ENCODE data around the gene NTMT2.
"Not testable (repeated sequence)": the region's sequence is repeated elsewhere in the genome, so short reads cannot be mapped to it uniquely, and the experiment has no call there.

Gene NTMT2

DNA sequence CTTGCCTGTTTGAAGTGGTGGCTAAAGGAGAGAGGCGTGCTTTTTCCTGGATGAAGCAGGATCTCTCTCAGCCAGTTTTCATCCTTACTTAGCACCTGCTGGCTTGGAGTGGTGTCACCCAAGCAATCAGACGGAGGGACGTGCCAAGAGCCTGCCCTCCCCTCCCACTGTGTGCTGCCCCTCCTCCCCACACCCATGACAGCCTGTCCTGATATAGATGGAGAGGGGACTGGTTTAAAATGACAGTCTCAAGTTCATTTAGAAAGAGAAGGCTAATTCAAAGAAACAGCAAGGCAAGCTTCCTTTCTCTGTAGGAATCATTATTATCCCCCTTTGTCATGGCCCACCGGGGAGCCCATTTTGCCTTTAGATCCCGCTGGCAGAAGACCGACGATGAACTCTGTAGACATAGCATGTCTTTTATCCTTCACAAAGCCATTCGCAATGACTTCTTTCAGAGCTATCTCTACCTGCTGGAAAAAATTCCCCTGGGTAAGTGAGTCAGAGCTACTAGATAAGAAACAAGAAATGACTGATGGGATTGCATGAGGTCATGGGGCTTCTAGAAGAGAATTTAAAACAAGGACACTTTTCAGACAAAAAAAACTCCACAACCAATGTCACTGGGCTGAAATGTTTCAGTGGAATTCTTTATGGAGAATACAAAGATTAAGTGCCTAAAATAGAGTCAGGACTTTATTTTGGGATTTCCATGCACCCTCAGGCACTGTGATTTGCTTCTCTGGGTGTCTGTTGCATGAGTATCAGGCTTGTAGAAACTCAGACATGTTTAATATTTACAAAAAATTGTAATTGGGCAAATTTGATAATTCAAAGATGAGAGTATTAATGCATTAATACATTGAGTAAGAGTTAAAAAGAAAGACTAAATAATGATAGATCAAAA, at the start of gene NTMT2:
NTMT2 (plus strand) TSS at position 190 of the 907 bp plus-strand sequence; CDS start at position 339, 149 bp downstream.
- no peak for DNase-seq (ENCODE audit: low read depth)

GRCh38 chr1:170095976-170096748, 49.6 kb upstream of the NTMT2 start:
- no peak for DNase-seq (ENCODE audit: low read depth)

GRCh38 chr1:170096806-170097340, 48.9 kb upstream of the NTMT2 start:
- no peak for DNase-seq (ENCODE audit: low read depth)

DNA sequence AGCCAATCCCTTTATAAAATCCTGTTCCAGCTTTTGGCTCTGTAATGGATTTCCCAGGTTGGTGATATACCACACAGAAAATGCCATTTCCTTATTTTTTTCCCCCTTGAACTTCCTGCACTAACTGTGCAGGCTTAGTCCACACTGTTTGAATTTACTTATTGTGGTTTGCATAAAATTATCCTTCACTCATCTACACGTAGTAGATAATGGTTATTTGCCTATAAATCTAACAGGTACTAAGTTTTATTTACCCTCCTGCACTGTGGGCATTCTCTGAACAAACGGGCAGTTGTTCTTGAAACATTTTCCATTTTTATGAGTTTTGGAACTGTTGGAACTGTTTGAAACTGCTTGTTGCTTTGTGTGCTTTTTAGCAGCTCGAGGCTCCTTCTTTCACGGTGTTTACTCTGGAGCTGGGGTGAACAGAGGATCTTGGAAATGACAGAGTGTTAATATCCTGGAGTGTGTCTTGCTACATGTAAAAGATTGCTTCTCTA, 48.3 kb upstream of the NTMT2 start:
- no peak for DNase-seq (ENCODE audit: low read depth)

DNA sequence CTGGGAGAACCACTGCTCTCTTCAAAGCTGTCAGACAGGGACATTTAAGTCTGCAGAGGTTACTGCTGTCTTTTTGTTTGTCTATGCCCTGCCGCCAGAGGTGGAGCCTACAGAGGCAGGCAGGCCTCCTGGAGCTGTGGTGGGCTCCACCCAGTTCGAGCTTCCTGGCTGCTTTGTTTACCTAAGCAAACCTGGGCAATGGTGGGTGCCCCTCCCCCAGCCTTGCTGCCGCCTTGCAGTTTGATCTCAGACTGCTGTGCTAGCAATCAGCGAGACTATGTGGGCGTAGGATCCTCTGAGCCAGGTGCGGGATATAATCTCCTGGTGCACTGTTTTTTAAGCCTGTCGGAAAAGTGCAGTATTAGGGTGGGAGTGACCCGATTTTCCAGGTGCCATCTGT, 32.6 kb upstream of the NTMT2 start:
- DNase-seq (ENCODE audit: low read depth), result not testable (repeated sequence)

DNA sequence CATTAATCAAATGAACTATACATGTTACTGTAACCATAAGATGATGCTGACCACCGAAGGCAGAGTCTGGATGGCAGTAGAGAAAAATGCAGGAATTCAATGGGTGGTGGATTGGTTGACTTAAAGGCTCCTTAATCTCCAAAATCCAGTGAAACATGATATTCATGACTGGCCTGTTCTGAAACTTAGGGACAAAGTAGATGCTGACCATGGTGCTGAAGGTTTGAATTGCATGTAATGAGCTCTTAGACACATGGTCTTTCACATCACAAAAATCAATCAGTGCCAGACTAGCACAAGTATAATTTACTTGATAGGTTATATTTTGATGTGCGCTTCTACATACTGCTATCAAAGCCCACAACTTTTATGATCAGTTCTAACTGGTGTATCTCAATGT, 30.9 kb upstream of the NTMT2 start:
- no peak for DNase-seq (ENCODE audit: low read depth)

GRCh38 chr1:170122366-170122765, 23.4 kb upstream of the NTMT2 start:
- DNase-seq (ENCODE audit: low read depth), result no peak

GRCh38 chr1:170125269-170125668, 20.5 kb upstream of the NTMT2 start:
- no peak for DNase-seq (ENCODE audit: low read depth)

GRCh38 chr1:170126696-170127095, 19.1 kb upstream of the NTMT2 start:
- no peak for DNase-seq (ENCODE audit: low read depth)

GRCh38 chr1:170131450-170131849, 14.3 kb upstream of the NTMT2 start:
- no peak for DNase-seq (ENCODE audit: low read depth)

GRCh38 chr1:170131984-170132383, 13.8 kb upstream of the NTMT2 start:
- DNase-seq (ENCODE audit: low read depth), result no peak

DNA sequence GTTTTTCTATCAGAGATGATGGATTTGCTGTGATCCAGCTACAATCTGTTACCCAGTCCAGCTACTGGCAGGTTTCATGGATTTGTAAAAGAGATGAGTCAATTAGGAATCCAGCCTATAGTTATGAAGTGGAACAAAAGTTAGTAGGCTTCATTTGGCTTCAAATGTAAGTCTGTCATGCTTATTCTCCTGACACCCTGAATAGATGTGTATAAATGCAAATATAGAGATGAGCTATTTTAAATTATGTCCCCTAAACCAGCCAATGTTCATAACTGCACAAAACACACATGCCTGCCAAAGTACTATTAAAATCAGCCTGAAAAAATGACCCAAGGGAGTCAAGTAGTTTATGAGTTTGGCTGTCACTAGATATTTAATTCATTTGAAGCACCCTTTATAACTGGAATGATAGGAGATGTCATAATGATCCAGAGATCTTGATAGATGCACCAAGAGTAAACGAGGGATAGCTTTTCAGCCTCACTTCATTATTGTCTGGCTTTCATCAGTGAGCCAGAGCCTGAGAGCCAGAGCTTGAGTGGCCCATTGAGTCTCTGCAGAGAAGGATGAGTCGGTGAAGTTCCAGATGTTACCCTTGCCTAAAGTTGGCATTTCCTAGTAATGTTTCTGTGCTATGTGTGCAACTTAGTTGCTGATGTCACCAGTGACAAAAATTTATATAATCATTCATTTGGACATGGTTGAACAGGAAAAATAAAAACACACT, 11.8 kb upstream of the NTMT2 start:
- DNase-seq (ENCODE audit: low read depth), result no peak

DNA sequence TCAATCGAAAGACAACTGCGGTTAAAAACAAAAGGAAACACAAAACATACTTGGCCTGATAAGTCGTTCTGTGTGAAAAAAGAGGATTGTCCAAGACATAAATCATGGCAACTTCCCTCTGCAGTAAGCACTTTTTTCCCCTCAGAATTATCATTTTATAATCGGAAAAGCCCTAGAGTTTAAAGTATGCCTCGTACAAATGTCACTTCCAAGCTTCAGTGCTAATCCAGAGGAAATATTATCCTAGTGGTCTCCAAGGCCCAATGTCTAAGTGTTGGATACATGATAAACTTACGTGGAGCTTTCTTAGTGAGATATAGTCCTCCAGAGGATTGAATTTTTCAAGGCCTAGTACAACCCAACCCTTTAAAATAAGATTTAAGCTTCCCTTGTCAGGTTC, 11.2 kb upstream of the NTMT2 start:
- DNase-seq (ENCODE audit: low read depth), result no peak

DNA sequence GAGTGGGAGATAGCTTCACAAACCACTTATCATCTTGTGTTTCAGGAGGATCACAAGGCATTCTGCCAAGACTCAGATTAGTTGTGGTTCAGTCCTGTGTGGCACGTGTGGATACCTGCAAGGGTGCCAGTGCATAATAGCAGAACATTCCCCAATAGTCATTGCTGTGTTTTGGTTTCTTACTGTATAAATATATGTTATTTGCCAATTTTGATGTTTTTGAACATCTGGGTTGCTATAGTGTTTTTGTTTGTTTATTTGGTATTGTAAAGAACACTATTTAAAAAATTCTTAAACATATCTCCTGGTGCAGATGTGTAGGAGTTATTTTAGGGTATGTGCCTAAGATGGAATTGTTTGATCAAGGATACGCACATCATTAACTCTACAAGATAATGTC, 5.4 kb upstream of the NTMT2 start:
- DNase-seq (ENCODE audit: low read depth), result no peak

DNA sequence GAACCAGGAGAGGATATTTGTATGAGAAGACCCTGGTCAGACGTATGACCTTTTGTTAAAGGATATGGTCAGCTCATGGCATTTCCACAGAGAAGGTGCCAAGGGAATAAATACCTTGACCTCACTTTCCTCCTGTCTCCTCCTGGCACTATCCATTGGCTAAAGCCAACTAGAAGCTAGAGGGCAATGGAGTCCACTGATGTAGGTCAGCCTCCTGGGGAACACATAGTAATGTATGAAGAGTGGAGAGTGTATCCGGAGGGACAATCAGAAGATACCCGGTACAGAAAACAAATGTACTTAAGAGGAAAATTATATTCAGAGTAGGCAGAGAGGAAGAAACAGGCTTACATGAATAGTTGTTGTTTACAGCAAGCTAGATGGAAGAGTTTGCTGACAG, 698 bp upstream of the NTMT2 start:
- DNase-seq (ENCODE audit: low read depth), result no peak

- DNase-seq (ENCODE audit: low read depth), result no peak
Measured at GRCh38 chr1:170146720-170147263, 1.0 kb downstream of the NTMT2 start.

- no peak for DNase-seq (ENCODE audit: low read depth)
Measured at GRCh38 chr1:170149241-170149640, 3.5 kb downstream of the NTMT2 start.

DNA sequence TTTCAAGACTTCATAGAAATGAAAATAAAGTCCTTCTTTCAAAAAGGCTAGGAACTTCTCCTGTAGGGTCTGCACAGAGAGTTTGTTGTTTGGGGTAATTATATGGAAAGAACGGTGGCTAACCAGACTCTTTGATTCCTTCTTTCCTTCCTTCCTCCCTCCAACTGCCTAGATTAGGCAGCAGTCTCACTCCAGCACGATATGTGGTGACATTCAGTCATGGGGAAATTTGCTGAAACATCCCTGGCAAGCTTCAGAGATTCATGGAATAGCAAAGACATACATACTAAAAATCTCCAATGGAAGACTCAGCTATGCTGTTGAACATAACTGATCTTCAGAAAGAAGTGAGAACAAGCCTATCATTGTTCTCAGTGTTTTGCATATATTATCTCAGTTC, 4.3 kb downstream of the NTMT2 start:
- no peak for DNase-seq (ENCODE audit: low read depth)

DNA sequence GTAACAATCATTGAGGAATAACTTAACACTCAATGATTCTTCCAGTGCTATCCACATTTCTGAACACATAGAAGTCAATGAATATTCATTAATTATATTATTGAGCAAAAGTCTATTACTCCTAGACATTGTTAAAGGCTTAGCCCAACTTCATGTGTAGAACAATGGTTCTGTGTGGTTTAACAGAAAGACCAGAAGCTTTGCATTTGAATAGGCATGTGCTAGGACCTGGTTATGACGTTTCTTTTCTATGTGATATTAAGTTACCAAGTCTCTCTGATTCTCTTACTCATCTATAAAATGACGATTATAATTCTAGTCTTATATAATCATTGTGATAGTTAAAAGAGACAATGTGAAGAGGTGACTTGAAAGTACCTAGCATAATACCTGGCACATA, 5.2 kb downstream of the NTMT2 start:
- DNase-seq (ENCODE audit: low read depth), result no peak

GRCh38 chr1:170153417-170153816, 7.7 kb downstream of the NTMT2 start:
- no peak for DNase-seq (ENCODE audit: low read depth)

DNA sequence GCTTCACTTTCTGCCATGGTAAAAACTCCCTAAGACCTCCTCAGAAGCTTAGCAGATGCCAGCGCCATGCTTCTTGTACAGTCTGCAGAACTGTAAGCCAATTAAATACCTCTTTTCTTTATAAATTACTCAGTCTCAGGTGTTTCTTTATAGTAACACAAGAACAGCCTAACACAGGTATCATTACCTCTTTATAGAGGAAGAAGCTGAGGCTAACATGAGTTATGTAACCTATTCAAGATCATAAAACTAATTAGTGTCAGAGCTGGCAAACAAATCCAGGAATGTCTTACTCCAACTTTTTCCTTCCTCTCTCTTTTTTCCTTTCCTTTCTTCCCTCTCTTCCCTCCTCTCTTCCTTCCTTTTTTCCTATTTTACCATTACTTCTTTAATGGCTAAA, 9.3 kb downstream of the NTMT2 start:
- DNase-seq (ENCODE audit: low read depth), result no peak

DNA sequence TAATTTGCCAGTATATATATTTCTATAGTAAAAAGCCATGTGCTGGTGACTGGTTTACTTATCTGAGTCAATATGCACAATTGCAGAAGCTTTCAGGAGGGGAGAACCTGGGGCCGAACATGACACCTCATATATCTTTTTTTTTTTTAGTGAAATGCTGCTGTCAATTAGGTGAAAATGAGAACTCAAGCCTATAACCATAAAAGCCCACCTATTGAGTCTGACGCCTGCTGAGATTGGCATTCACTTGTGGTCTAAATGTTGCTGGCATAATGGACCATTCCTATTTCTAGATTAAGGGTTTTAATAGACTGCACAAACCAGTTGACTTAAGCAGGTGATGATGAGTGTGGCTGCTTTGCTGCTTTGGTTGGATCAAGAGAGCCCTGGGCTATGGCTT, 10.8 kb downstream of the NTMT2 start:
- DNase-seq (ENCODE audit: low read depth), result no peak
